NOMO-1 (cell line): ENCODE data around the gene TAF3.

Experiments used
- DNase-seq, 2 experiments: peaks; one replicate each; lab custom pipeline; 2025; ENCODE audit not compliant: unreplicated experiment in 2 of 2; lab: John Stamatoyannopoulos, UW

The TAF3 gene

DNA sequence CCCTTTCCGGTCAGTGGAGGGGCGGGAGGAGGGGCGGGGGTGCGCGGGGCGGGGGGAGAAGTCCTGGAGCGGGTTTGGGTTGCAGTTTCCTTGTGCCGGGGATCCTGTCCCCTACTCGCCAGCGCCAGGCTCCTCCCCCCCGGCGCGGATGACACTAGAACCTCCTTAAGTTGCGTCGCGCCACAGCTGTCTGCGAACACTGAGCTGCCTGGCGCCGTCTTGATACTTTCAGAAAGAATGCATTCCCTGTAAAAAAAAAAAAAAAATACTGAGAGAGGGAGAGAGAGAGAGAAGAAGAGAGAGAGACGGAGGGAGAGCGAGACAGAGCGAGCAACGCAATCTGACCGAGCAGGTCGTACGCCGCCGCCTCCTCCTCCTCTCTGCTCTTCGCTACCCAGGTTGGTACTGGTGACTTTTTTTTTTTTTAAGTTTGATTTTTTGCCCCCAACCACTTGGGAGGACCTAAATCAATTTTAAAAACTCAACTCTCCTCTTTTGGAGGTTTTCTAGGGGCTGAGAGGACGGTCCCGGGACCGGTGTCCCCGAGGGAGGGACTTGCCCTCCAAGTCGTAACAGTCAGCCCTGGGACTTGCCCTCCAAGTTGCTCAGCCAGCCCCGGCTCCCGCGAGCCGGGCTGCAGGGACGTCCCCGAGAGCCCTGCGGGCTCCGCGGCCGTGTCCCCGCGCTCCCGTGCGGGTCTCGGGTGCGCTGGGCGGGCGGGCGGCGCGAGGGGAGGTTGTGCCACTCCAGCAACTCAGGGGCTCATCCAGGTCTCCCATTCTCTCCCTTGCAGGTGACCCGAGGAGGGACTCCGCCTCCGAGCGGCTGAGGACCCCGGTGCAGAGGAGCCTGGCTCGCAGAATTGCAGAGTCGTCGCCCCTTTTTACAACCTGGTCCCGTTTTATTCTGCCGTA is 236.4 kb downstream of the TAF3 start, which contains the start of gene GATA3:
GATA3 (plus strand) TSS at position 195 of the 914 bp plus-strand sequence. CDS start 968 bp downstream, outside the sequence.
- DNase-seq = no peak

GRCh38 chr10:8055420-8056349 is 237.4 kb downstream of the TAF3 start:
- no peak for DNase-seq

DNA sequence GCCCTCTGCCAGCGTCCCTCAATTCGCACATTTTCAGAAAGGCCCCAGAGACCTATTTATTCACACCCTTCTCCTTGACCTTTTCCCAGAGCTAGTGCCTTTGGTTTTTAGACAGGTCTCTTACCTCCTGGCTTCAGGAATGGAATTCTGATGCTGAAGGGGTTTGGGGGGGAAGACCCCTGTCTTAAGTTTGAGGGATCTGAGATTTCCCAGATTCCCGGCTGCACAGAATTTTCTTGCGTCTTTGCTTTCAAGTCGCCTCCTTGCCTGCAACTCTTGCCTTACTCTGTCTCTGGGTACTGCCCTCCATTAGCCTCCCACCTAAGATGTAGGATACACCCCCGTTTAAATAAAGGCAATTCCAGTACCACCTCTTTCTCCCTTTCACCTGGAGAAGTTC is 238.1 kb downstream of the TAF3 start:
- DNase-seq = no peak

- no peak for DNase-seq
Measured at GRCh38 chr10:8056871-8057331, 238.6 kb downstream of the TAF3 start.

DNA sequence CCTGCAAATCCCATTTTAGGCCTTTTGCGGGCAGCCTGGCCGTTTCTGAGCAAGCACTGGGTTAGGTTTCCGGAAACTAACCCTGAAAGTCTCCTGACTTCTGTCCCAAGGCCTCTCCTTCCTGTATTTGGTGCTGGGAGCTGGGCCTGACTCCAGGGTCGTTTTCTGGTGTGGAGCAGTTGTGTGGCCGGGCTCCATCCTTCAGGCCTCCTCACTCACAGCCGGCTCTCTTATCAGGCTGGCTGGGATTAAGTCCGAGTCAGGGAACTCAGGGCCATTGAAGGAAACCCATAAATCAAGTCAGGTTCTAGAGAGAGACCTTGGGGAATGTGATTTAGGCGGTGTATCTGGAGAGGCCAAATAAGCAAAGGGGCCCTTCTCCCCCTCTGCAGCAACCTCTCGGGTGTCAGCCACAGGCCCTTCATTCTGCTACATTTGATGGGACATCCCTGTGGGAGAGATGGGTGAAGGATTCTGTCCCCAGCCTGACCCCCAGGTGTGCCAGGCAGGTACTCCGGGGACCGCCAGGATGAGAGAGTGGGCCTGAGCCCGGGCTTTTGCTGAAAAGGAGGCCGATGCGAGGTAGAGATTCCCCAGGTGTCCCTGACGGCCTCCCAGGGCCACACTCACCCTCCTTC is 239.4 kb downstream of the TAF3 start:
- no peak for DNase-seq

DNA sequence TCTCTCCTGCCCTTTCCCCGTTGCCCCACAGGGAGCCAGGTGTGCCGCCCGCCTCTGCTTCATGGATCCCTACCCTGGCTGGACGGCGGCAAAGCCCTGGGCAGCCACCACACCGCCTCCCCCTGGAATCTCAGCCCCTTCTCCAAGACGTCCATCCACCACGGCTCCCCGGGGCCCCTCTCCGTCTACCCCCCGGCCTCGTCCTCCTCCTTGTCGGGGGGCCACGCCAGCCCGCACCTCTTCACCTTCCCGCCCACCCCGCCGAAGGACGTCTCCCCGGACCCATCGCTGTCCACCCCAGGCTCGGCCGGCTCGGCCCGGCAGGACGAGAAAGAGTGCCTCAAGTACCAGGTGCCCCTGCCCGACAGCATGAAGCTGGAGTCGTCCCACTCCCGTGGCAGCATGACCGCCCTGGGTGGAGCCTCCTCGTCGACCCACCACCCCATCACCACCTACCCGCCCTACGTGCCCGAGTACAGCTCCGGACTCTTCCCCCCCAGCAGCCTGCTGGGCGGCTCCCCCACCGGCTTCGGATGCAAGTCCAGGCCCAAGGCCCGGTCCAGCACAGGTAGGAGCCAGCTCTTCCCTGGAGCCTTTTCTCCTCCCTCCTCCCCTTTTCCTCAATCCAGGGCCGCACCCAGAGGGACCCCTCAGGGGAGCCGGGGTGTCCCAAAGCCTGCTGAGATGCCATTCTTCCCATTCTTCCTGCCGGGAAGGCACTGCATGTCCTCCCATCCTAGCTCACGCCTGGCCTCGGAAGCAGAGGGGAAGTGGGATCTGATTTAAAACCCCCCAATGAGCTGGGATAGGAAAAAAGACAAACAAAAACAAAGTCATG is 240.2 kb downstream of the TAF3 start:
- no peak for DNase-seq

- no peak for DNase-seq
Measured at GRCh38 chr10:8059191-8059936, 241.1 kb downstream of the TAF3 start.

- no peak for DNase-seq
Measured at GRCh38 chr10:8060010-8060703, 241.9 kb downstream of the TAF3 start.

DNA sequence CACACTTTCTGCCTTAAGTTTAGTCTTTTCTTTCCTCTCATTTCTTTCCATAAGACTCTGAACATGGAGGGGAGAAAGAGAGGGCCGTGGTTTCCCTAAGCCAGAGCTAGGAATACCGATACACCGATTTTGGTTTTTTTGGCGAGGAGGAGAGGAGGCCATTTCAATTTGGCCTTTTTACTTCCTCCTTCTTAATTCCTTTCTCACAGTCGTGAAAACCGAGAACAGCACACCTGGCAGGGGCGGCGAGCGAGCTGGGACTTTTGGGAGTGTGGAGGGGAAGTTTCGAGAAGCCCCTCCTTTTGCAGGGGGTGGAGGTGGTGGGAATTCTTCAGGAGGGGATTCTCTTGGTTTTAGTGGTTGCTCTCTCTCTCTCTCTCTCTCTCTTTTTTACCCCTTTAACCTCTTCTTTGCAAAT is 242.4 kb downstream of the TAF3 start:
- DNase-seq = no peak

DNA sequence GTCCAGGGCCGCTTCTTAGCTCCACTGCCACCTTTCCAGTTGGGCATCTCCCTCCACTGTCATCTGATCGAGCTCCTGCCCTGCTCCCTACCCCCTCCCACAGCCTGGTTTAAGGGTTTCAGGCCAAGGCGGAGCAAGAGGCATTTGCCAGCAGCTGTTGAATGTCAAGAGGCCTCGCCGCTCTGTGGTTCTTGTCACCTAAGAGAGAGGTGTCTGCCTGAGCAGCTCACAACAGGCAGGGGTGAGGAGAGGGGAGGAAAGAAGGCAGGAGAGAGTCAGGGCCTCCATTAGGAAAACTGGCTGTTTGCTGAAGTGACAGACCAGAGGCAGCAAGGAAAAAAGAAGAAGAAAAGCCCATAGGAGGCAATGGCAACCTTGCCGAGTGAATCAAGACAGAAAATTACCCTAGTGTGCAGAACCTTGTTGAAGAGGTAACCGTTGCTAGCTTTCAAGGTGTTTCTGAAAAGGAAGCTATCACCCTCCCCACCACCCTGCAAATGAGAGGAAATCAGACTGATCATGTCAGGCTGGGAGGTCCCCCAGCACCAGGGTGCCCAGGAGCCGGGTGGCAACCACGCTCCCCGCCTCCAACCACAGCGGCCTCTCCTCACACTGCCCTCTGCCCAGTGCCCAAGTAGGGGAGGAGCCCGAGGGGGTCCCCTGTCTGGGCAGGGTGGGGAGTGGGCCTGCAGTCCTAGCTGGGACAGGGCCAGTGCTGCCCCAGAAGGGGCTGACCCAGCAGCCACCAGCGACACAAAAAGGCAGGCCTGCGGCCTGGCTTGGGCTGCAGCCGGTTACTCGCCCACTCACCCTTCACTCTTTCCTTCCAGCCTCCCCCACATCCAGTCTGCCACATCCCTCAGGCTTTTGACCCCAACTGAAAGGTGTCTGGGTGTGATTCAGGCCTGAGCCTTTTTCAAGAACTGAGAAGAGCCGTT is 243.2 kb downstream of the TAF3 start:
- DNase-seq = no peak

GRCh38 chr10:8063128-8063908 is 245.0 kb downstream of the TAF3 start:
- no peak for DNase-seq

DNA sequence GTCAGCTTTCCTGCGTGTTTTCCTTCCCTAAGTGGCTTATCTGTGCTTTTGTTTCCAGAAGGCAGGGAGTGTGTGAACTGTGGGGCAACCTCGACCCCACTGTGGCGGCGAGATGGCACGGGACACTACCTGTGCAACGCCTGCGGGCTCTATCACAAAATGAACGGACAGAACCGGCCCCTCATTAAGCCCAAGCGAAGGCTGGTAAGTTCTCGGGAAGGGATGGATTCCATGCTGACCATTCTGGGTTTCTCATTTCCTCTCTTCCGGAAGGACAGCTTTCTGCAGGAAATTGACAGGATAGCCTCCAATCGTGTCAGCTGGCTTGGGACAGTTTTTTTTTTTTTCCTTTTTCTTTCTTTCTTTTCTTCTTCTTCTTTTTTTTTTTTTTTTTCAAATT is 245.6 kb downstream of the TAF3 start:
- no peak for DNase-seq

GRCh38 chr10:8064436-8064835 is 246.1 kb downstream of the TAF3 start:
- no peak for DNase-seq

- DNase-seq = no peak
Measured at GRCh38 chr10:8065651-8066050, 247.3 kb downstream of the TAF3 start.

DNA sequence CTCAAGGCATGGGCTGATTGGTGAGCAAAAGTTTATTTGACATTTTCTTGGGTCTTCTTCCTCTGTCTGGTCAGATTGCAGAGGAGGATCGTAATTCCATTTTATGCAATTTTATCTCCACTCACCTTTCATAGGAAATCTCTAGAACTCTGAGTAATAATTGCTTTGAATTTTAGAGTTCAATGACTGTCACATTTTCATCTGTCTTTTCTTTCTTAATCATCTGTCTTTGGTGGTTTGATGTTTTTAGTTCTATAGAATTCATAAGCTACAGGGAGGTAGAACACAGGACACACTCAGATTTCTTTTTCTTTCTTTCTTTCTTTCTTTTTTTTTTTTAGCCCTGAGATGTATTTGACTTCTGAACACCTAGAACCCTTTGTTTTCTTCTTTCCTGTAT is 247.8 kb downstream of the TAF3 start:
- DNase-seq = no peak
